GM18498 (cell line): ENCODE results near the gene CPAMD8.
"Not testable (repeated sequence)": the region's sequence is repeated elsewhere in the genome, so short reads cannot be mapped to it uniquely, and the experiment has no call there.

ENCODE experiments used
- ATAC-seq: cut with Tn5 transposase; IDR thresholded peaks from one replicate; pipeline ENCODE4 v1.9.1; 2021; ENCODE audit warnings: mild to moderate bottlenecking, moderate library complexity; ENCODE audit not compliant: unreplicated experiment

The CPAMD8 gene

DNA sequence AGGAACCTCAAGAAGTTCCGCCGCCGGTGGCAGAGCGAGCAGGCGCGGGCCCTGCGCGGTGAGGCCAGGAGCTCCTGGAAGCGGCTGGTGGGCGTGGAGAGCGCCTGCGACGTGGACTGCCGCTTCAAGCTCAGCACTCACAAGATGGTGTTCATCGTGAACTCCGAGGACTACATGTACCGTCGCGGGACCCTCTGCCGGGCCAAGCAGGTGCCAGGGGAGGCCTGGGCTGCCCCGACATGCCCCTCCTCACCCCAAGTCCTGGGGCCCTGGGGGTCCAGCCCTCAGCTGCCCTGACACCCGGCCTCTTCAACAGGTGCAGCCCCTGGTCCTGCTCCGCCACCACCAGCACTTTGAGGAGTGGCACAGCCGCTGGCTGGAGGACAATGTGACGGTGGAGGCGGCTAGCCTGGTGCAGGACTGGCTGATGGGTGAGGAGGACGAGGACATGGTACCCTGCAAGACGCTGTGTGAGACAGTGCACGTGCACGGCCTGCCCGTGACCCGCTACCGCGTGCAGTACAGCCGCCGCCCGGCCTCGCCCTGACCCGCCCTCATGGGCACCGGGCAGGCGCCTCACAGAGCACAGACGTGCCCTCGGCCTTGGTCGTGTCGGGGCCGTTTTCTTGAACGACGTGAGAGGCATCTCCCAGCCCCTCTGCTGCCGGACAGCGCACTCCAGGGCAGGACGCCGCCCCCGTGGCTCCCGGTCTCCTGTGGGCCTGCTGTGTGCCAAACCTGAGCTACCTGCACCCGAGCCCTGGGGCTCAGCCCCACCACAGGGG lies 148.2 kb downstream of the CPAMD8 start:
- no peak for ATAC-seq

DNA sequence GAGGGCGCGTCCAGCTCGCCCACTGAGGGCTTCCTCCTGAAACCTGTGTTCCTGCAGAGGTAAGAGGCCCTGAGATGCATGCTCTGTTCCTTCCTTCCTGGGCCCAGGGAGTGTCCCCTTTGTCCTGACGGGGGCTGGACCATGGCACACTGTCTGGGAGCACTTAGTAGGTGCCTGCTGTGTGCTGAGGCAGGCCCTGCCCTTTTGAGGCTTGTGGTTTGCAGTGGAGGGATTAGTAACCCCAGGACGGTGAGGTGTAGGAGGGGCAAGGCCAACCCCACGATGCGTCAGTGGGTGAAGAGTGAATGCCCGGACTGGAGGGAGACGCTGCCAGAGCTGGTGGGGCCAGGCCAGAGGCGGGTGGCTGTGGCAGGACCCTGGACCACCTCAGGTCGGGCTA lies 149.0 kb downstream of the CPAMD8 start:
- ATAC-seq, result no peak

DNA sequence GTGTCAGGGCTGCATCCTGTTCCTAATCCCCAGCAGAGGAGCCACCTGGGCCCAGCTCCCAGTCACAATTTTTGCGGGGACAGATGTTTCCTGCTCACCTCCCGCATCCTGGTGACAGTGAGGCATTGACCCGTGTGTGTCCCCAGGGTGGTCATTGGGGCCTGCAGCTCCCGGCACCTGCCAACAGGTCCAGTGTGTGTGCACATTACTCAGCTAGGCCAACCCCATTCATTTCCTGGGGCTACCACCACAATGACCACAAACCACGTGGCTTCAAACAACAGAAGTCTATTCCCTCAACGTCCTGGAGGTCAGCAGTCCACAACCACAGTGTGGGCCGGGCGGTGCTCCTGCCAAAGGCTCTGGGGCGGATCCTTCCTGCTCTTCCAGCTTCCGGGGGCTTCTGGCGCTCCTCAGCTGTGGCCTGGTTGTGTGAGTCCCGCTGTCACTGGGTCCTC lies 149.7 kb downstream of the CPAMD8 start:
- no peak for ATAC-seq

DNA sequence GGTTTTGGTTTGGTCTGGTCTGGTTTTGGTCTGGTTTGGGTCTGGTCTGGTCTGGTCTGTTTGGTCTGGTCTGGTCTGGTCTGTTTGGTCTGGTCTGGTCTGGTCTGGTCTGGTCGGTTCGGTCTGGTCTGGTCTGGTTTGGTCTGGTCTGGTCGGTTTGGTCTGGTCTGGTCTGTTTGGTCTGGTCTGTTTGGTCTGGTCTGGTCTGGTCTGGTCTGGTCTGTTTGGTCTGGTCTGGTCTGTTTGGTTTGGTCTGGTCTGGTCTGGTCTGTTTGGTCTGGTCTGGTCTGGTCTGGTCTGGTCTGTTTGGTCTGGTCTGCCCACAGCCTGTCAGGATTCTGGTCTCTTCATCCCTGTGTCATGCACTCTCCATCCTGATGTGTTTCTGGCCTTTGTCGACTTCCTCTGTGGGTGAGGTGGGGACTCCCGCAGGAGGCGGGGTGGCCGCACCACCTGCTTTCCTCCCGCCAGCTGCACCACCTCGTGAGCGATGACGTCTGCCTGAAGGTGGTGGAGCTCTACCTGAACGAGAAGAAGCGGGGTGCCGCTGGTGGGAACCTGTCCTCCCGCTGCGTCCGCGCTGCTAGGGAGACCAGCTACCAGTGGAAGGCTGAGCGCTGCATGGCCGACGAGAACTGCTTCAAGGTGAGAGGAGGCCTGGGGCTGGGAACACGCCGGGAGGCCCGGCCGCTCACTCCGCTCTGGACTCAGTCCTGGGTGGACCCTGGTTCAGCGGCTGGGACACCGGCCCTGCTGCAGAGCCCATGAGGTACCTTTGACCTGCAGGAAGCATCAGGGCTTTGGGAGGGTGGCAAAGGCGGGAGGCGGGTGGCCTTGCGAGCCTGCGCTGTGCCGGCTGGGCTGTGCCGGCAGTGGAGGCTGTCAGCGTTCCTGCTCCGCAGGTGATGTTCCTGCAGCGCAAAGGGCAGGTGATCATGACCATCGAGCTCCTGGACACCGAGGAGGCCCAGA lies 150.7 kb downstream of the CPAMD8 start:
- no peak for ATAC-seq

DNA sequence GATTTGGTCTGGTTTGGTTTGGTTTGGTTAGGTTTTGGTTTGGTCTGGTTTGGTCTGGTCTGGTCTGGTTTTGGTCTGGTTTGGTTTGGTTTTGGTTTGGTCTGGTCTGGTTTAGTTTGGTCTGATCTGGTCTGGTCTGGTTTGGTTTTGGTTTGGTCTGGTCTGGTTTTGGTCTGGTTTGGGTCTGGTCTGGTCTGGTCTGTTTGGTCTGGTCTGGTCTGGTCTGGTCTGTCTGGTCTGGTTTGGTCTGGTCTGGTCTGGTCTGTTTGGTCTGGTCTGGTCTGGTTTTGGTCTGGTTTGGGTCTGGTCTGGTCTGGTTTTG lies 151.7 kb downstream of the CPAMD8 start:
- ATAC-seq, result not testable (repeated sequence)

GRCh38 chr19:16874250-16874977 lies 152.2 kb downstream of the CPAMD8 start:
- no peak for ATAC-seq

GRCh38 chr19:16873594-16873993 lies 153.0 kb downstream of the CPAMD8 start:
- ATAC-seq, result no peak

- ATAC-seq, result no peak
Measured at GRCh38 chr19:16872728-16873127, 153.9 kb downstream of the CPAMD8 start.

- no peak for ATAC-seq
Measured at GRCh38 chr19:16871871-16872270, 154.7 kb downstream of the CPAMD8 start.

DNA sequence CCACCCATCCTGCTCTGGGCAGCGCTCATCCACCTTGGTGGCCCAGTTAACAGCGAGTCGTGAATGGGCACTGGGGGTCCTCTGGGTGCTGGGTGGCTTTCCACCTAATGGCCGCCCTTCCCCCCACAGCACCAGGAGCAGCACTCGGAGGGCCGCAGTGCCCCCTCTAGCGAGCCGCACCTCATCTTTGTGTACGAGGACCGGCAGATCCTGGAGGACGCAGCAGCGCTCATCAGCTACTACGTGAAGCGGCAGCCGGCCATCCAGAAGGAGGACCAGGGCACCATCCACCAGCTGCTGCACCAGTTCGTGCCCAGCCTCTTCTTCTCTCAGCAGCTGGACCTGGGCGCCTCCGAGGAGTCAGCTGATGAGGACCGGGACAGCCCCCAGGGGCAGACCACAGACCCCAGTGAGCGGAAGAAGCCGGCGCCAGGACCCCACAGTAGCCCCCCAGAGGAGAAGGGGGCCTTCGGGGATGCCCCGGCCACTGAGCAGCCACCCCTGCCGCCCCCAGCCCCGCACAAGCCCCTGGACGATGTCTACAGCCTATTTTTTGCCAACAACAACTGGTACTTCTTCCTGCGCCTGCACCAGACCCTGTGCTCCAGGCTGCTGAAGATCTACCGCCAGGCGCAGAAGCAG lies 157.2 kb downstream of the CPAMD8 start:
- ATAC-seq, result no peak

DNA sequence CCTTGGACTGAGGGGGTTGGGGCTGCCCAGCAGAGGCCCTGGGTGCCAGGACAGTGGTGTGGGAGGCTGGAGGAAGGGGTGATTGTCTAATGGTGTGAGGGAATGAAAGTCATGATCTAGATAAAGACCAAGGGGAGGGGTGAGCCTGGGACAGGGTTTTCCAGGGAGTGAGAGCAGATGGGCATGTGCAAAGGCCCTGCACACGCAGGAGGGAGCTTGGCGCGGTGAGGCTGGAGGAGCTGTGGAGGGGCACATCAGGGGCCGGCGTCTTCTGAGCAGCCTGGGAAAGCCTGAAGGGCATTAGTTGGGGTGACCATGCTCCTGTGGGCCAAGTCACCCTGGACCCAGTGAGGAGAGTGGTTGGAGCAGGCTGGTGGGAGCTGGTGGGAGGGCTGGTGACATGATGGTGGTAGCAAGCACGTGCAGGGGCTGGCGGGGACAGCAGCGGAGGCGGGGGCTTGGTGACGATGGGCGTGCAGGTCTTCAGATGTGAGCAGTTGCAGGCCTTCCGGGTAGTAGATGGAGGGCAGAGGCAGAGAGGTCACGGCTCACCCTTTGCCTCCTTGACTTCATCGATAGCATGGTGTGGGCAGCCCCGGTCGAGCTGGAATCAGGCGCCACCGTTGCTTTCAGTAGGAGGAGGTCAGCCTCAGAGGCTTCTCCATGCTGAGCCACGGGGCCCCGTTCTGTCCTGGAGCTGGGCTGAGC lies 158.0 kb downstream of the CPAMD8 start:
- no peak for ATAC-seq

- ATAC-seq, result no peak
Measured at GRCh38 chr19:16867211-16867610, 159.4 kb downstream of the CPAMD8 start.

DNA sequence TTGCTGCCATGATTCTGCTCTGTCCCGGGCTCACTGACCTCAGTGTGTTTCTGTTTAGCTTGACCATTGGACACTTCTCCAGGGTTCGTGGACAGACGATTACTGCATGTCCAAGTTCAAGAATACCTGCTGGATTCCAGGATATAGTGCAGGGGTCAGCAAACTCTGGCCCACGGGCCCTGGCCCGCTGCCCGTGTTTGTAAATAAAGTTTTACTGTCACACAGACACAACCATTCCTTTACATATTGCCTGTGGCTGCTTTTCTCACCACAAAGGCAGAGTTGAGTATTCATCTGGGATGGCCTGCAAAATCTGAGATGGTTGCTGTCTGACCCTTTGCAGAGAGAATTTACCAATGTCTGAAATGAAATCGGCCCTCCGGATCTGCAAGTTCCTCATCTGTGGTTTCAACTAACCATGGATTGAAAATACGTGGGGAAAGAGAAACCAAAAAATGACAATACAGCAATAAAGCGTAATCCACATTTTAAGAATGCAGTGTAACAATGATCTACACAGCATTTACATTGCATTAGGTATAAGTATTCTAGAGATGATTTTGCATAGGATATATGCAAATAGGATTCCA lies 163.7 kb downstream of the CPAMD8 start:
- ATAC-seq, result no peak

GRCh38 chr19:16861834-16862233 lies 164.8 kb downstream of the CPAMD8 start:
- ATAC-seq, result no peak

DNA sequence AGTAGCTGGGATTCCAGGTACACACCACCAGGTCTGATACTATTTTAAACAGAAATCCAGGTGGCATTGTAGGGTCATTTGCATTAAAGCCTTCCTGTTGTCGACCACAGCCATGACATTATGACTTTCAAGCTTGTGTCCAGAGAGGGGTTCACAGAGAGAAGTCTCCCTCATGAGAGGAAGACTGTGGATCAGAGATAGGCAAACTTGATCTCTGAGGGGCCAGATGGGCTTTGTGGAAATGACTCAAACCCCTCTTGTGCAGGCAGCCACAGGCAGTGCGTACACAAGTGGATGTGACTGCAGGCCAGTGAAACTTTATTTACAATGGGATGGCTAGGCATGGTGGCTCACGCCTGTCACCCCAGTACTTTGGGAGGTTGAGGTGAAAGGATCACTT lies 165.6 kb downstream of the CPAMD8 start:
- ATAC-seq, result no peak

DNA sequence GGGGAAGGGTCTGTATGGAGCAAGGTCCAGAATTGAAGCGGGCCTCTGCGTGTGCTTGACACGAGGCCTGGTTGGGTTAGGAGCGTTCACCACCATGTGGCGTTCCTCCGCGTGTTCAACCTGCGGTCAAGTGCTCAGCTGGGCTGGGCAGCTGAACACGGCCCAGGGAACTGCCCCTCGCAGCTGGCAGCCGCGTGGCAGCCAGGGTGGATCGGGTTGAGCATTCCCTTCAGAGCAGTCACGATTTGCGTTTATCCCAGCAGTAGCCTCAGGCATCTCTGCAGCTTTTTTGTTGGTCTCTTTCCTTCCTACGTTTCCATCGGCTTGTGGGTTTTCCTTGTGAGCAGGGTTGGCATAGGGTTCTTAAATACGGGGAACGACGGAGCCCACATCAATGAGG lies 166.5 kb downstream of the CPAMD8 start:
- ATAC-seq, result no peak

DNA sequence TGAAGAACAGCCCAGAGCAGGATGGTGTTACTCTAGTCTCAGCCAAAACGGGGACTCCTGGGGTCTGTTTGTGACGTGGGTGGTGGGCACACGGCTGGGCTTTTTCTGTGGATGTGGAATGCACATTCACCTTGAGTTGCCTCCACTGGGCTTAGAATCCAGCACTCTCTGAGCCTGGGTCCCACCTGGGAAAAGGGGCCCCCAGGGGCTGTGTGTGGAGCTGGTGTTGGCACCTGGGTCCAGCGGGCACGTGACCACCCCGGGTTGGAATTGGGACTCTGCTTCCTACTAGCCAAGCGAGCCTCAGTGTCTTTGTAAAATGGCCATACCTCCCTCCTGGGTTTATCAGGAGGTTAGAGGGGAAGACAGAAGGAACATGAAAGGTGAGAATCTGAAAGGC lies 167.0 kb downstream of the CPAMD8 start:
- no peak for ATAC-seq

- ATAC-seq, result no peak
Measured at GRCh38 chr19:16856091-16856490, 170.5 kb downstream of the CPAMD8 start.

GRCh38 chr19:16853066-16853465 lies 173.5 kb downstream of the CPAMD8 start:
- no peak for ATAC-seq
